PC-3 (cell line): ENCODE measurements around the gene HIVEP3. TPM values are rescaled to one million over a fixed set of nuclear protein-coding genes. Genes with fewer than 3 reads are reported as not detected.

Source experiments
- ATAC-seq: fragments of 200-7000 bp; cut with Tn5 transposase; 2 replicates; pipeline ENCODE4 v1.9.1; 2020; ENCODE audit warnings: mild to moderate bottlenecking, moderate library complexity
- BruUV-seq: library from RNA; stranded (reverse); fragments of 400-500 nt; replicated peaks from 2 replicates; lab custom pipeline; 2021; lab: Mats Ljungman, UMichigan
- CTCF ChIA-PET: fragments of 300-600 bp; sonication (Branson Sonifier 250); formaldehyde crosslinking; loops from one replicate; lab custom pipeline; 2022; ENCODE audit warnings: antibody characterized with exemption; lab: Charles Lee
- POLR2A ChIA-PET: fragments of 300-600 bp; sonication (Branson Sonifier 250); formaldehyde crosslinking; loops from one replicate; lab custom pipeline; 2022; ENCODE audit warnings: antibody characterized with exemption; ENCODE audit not compliant: unreplicated experiment; lab: Charles Lee
- DNase-seq: peaks from one replicate; pipeline ENCODE4 v3.0.0-alpha.2; 2015
- H2AFZ ChIP-seq: fragments of 300-600 bp; sonication (generic); 2 replicates; pipeline ENCODE4 v1.6.0; 2016; ENCODE audit warnings: antibody characterized with exemption, low read length
- H3F3A ChIP-seq: fragments of 300-600 bp; sonication (generic); one replicate; pipeline ENCODE4 v1.6.0; 2017; ENCODE audit warnings: antibody characterized with exemption, low read length, control low read depth, mild to moderate bottlenecking; ENCODE audit not compliant: unreplicated experiment
- H3K27ac ChIP-seq: fragments of 300-600 bp; sonication (generic); 2 replicates; pipeline ENCODE4 v1.5.1; 2016; ENCODE audit warnings: mild to moderate bottlenecking, low read length
- H3K27me3 ChIP-seq: fragments of 300-600 bp; sonication (generic); 2 replicates; pipeline ENCODE4 v1.6.1; 2016; ENCODE audit warnings: low read length, mixed read lengths
- H3K36me3 ChIP-seq: fragments of 300-600 bp; sonication (generic); 2 replicates; pipeline ENCODE4 v1.6.1; 2016; ENCODE audit warnings: low read depth, mixed run types, low read length, mixed read lengths
- H3K4me1 ChIP-seq: fragments of 300-600 bp; sonication (generic); 2 replicates; pipeline ENCODE4 v1.5.1; 2016; ENCODE audit warnings: low read length; ENCODE audit not compliant: insufficient read depth
- H3K4me2 ChIP-seq: fragments of 300-600 bp; sonication (generic); 2 replicates; pipeline ENCODE4 v1.6.0; 2016; ENCODE audit warnings: low read length
- H3K4me3 ChIP-seq: fragments of 300-600 bp; sonication (generic); 2 replicates; pipeline ENCODE4 v1.5.1; 2016; ENCODE audit warnings: mild to moderate bottlenecking, low read length, mixed read lengths
- H3K79me2 ChIP-seq: fragments of 300-600 bp; sonication (generic); 2 replicates; pipeline ENCODE4 v1.6.1; 2017; ENCODE audit warnings: low read length, mixed read lengths
- H3K9ac ChIP-seq: fragments of 300-600 bp; sonication (generic); 2 replicates; pipeline ENCODE4 v1.6.0; 2016; ENCODE audit warnings: mild to moderate bottlenecking, low read length
- H3K9me2 ChIP-seq: fragments of 300-600 bp; sonication (generic); replicated peaks from 2 replicates; pipeline ENCODE4 v1.6.1; 2016; ENCODE audit warnings: mixed run types, low read length, mixed read lengths
- H3K9me3 ChIP-seq: fragments of 300-600 bp; sonication (generic); 2 replicates; pipeline ENCODE4 v1.6.1; 2016; ENCODE audit warnings: low read length, mixed read lengths
- H4K20me1 ChIP-seq: fragments of 300-600 bp; sonication (generic); 2 replicates; pipeline ENCODE4 v1.6.1; 2016; ENCODE audit warnings: low read length, mixed read lengths
- CTCF ChIP-seq: fragments of 300-600 bp; sonication (generic); conservative IDR thresholded peaks from 2 replicates; pipeline ENCODE4 v1.5.1; 2017; ENCODE audit warnings: antibody characterized with exemption, low read depth, mild to moderate bottlenecking, low read length
- EZH2 ChIP-seq: fragments of 300-600 bp; sonication (generic); IDR thresholded peaks from one replicate; pipeline ENCODE4 v1.6.1; 2017; ENCODE audit warnings: antibody characterized with exemption, mild to moderate bottlenecking, low read length; ENCODE audit not compliant: unreplicated experiment
- EZH2phosphoT487 ChIP-seq: fragments of 300-600 bp; sonication (generic); IDR thresholded peaks from 2 replicates; pipeline ENCODE4 v1.6.1; 2018; ENCODE audit warnings: mild to moderate bottlenecking, antibody characterized with exemption, low read length, borderline replicate concordance
- intact Hi-C: fragments of 100-400 bp; cut with micrococcal nuclease; formaldehyde crosslinking; loops from 2 replicates; pipeline ENCODE4 v1.9.0; 2023
- total RNA-seq: library from RNA; depleted of rRNA; stranded (reverse); fragments of >200 nt; gene quantifications from 2 replicates; pipeline ENCODE4 v1.2.3, GENCODE V29; 2014

HIVEP3 gene
- total RNA-seq, 1 experiment from 2014 or later = 9.8 TPM

GRCh38 chr1:41740058-41740457 is 178.7 kb downstream of the HIVEP3 start:
- H2AFZ ChIP-seq = no peak overlapping the region
- no TSS peak for BruUV-seq
- intact Hi-C loops = no loop called here
- H3K4me2 ChIP-seq = no peak overlapping the region
- H3F3A ChIP-seq = no peaks in the 10 kb centered on the region
- peaks cover 30% of the 10 kb centered on the region for H3K4me1 ChIP-seq
- no peaks in the 10 kb centered on the region for H4K20me1 ChIP-seq
- no peak overlapping the region for H3K4me3 ChIP-seq
- TF ChIP-seq CTCF (no peak), EZH2phosphoT487 (no peak), EZH2 (no peak)
- ATAC-seq (no peak), DNase-seq (no peak)
- no peaks in the 10 kb centered on the region for H3K9me2 ChIP-seq
- ChIA-PET CTCF (no interaction called here), POLR2A (no interaction called here)
- no peak overlapping the region for H3K27ac ChIP-seq
- no peaks in the 10 kb centered on the region for H3K79me2 ChIP-seq
- H3K9ac ChIP-seq = no peak overlapping the region
- H3K36me3 ChIP-seq = no peaks in the 10 kb centered on the region
- no peaks in the 10 kb centered on the region for H3K27me3 ChIP-seq
- no peaks in the 10 kb centered on the region for H3K9me3 ChIP-seq

GRCh38 chr1:41739061-41739955 is 179.4 kb downstream of the HIVEP3 start:
- ATAC-seq (no peak), DNase-seq (no peak)
- H3K9ac ChIP-seq = no peak overlapping the region
- no peak overlapping the region for H3K4me3 ChIP-seq
- peaks cover 30% of the 10 kb centered on the region for H3K4me1 ChIP-seq
- no peaks in the 10 kb centered on the region for H3K9me3 ChIP-seq
- H3K27me3 ChIP-seq = no peaks in the 10 kb centered on the region
- H3K27ac ChIP-seq = no peak overlapping the region
- no peaks in the 10 kb centered on the region for H4K20me1 ChIP-seq
- TF ChIP-seq EZH2 = no peak
- TF ChIP-seq EZH2phosphoT487 = no peak
- no peak for TF ChIP-seq CTCF
- H3K79me2 ChIP-seq = no peaks in the 10 kb centered on the region
- H3K36me3 ChIP-seq = no peaks in the 10 kb centered on the region
- BruUV-seq = no TSS peak
- no peaks in the 10 kb centered on the region for H3K9me2 ChIP-seq
- no peak overlapping the region for H2AFZ ChIP-seq
- H3F3A ChIP-seq = no peaks in the 10 kb centered on the region
- POLR2A ChIA-PET = no interaction called here
- CTCF ChIA-PET = interaction anchor here (0.6 kb wide), 1 partner anchor 18 kb away, joined by 3 read pairs; no protein-coding TSS in a partner anchor
- no peak overlapping the region for H3K4me2 ChIP-seq
- intact Hi-C loops = no loop called here

GRCh38 chr1:41738475-41738874 is 180.2 kb downstream of the HIVEP3 start:
- ChIA-PET CTCF (no interaction called here), POLR2A (no interaction called here)
- ATAC-seq = no peak
- H3K36me3 ChIP-seq = no peaks in the 10 kb centered on the region
- H3K9ac ChIP-seq = no peak overlapping the region
- H3K4me3 ChIP-seq = no peak overlapping the region
- no peak for DNase-seq
- H3K9me2 ChIP-seq = no peaks in the 10 kb centered on the region
- no peaks in the 10 kb centered on the region for H3F3A ChIP-seq
- H2AFZ ChIP-seq = no peak overlapping the region
- no TSS peak for BruUV-seq
- no peaks in the 10 kb centered on the region for H4K20me1 ChIP-seq
- no peak overlapping the region for H3K4me2 ChIP-seq
- intact Hi-C loops = no loop called here
- H3K9me3 ChIP-seq = no peaks in the 10 kb centered on the region
- no peaks in the 10 kb centered on the region for H3K79me2 ChIP-seq
- no peaks in the 10 kb centered on the region for H3K27me3 ChIP-seq
- H3K27ac ChIP-seq = no peak overlapping the region
- peaks cover 26% of the 10 kb centered on the region for H3K4me1 ChIP-seq
- TF ChIP-seq CTCF = no peak
- no peak for TF ChIP-seq EZH2
- no peak for TF ChIP-seq EZH2phosphoT487
